Subcutaneous adipose tissue (tissue), 4 donors: ENCODE results near the gene CLDN11. TPM values are rescaled to one million over a fixed set of nuclear protein-coding genes. Genes with fewer than 3 reads are reported as not detected.

ENCODE experiments used
- total RNA-seq, 4 donors: library from RNA; depleted of rRNA; stranded (reverse); fragments of >200 nt; gene quantifications; one replicate each; pipeline ENCODE4 v1.1.0, GENCODE V29; 2016
- TF ChIP-seq, protein P1 (sequence below): fragments of 450-650 bp; IDR thresholded peaks from one replicate; pipeline ENCODE4 v1.5.1; 2016; ENCODE audit warnings: low read depth, mild to moderate bottlenecking, control low read depth, antibody characterized with exemption, moderate library complexity

Gene CLDN11
- total RNA-seq, 4 donors from 2014 or later, result 4.4 to 18.1 (median 6.7) TPM

DNA sequence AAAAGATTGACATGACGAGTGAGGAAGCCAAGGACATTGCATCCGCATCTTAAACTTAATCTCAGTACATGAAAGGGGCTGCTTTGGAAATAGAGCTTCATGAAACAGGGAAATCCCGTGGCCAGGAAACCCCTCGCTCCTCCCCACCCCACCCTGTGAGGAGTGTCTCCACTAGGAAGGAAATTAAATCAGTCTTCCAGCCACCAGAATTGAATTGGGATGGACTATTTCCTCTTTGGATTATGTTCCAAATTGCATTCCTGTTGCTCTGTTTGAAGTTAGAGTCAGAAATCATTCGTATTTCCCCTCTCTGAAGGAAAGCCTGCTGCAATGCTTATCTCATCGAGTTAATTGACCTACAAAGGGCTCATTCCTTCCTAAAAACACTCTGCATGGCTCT, 35.8 kb downstream of the CLDN11 start:
- TF ChIP-seq, protein P1, sequence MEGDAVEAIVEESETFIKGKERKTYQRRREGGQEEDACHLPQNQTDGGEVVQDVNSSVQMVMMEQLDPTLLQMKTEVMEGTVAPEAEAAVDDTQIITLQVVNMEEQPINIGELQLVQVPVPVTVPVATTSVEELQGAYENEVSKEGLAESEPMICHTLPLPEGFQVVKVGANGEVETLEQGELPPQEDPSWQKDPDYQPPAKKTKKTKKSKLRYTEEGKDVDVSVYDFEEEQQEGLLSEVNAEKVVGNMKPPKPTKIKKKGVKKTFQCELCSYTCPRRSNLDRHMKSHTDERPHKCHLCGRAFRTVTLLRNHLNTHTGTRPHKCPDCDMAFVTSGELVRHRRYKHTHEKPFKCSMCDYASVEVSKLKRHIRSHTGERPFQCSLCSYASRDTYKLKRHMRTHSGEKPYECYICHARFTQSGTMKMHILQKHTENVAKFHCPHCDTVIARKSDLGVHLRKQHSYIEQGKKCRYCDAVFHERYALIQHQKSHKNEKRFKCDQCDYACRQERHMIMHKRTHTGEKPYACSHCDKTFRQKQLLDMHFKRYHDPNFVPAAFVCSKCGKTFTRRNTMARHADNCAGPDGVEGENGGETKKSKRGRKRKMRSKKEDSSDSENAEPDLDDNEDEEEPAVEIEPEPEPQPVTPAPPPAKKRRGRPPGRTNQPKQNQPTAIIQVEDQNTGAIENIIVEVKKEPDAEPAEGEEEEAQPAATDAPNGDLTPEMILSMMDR, result no peak

DNA sequence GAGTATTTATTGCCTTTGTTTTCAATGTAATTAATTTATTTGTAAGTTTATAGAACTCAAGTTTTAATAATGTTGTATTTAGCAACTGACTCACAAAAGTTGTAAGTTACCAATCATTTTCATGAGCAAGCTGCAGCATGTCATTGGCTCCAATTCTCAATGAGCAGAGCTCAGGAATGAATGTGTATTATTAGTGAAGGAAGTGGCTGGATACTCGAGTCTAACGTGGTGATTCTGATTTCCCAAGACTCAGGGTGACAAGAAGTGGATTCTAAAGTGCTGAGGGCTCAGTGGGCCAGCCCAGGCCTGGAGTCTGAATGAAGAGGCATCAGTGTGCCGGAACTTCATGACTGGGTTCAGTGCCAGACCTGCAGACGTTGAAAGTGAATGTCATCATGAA, 39.6 kb downstream of the CLDN11 start:
- TF ChIP-seq, protein P1, result no peak

DNA sequence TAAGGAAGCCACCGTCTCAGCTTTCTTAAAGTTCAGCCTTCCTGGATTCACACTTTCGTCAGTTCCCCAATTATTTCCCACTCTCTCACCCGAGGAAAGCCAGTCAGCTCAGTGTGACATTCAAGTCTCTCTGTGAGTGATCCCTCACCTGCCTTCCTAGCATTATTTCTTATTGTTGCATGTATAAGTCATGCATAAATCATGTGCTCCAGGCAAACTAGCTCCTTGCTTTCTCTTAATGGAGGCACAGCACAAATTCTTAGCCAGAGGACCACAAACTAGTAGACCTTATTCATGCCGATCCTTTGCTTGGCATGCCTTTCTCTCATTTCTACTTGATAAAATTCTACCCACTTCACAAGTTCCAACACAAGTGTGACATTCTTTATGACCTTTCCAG, 44.3 kb downstream of the CLDN11 start:
- TF ChIP-seq, protein P1, result no peak

DNA sequence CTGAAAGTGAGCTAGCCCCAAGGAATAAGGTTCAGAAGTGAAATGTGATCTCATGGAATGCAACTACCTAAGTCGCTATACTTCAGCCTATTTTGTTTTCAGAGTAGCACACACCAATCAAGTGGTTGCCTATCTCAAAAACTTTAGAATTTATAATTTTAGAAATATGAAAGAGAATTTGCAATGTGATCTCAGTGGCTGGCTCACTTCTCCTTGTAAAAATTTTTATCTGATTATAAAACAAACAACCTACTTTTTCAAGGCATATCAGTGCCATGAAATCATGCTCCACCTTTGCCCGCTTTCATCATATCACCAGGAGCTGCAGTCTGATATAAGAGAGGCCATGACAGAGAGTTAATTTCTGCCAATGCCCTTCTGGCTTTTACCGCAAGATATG, 47.3 kb downstream of the CLDN11 start:
- TF ChIP-seq, protein P1, result no peak

DNA sequence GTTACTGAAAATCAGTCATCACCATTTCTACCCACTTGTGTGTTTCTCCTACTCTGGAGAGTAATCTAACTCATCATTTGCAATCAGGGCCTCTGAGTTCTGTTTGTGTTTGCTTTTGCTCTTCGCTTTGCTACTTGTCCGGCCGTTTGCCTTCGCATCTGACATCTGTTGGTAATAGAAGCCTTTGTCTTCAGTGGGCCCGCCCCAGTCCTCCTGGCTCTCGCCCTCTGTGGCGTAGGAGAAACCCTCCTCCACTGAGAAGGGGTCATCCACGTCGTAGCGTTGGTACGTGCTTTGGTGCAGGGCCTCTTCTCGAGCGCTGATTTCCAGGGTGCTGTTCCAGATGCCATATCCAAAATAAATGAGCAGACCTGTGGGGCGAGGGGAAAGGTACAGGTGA, 48.3 kb downstream of the CLDN11 start:
- TF ChIP-seq, protein P1, result no peak

DNA sequence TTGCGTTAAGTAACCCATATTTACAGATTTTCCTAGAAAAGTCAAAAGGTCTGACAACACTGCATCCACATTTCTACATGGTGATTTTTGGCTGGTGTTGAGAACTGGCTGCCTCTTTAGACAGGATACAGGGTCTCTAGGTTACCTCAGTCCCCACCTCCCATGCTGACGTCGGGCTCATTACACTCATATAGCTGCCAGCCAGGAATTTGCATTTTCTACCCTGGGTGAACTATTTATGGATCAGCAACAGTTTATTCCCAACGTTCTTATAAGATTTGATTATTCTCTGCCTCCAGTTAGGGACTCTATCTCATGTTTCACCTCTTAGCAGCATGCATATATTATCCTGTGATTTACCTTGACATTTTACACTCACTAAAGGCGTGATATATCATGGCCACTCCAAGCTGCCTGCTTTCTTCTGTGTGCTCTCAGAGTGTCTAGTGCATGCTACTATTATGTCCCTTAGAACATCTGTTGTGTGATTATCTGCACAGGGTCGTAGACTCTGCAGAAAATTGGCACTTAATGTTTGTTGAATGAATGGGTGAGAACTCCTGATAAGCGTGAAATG, 49.0 kb downstream of the CLDN11 start:
- TF ChIP-seq, protein P1, result no peak

DNA sequence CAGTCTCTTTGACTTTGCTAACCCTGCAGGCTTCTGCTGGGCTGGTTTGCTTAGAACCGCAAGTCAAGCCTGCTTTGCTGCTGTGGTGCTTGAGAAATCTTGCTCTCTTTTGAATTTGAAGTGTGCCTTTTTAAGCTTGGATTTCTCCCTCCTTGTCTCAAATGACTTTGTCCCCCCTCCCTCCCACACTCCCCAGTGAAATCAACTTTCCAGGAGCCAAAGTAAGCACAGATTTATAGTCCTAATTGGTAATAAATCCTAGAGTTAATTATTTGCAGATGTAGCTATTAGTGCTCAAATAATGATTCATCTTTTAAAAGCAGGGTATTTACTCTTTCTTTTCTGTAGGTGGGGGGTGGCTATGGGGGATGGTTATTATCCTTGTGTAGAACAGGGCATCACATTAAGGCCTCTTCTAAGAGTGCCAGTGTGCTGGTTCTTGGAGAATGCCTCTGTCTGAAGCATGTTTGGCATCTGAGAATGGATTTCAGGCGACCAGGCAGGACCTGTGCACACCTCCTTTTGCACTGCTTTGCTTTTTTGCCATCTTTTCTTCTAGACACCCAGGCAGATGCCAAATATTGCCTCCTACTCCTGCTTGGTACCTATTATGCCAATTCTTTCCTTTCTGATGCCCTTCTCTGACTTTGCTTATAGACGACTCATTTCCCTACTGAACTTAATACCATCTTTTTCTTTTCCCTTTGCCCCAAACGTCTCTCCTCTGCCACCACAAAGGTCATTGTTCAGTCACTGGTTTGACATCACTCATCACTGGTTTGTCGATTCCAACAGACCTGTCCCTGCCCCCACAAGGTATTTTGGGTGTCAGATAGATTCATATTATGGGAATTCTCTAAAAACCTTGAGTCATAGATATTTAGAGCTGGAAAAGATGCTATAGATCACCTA, 50.7 kb downstream of the CLDN11 start:
- TF ChIP-seq, protein P1, result no peak
